ENCODE measurements around the gene EIF3A.

- TF ChIP-seq, protein P1, sequence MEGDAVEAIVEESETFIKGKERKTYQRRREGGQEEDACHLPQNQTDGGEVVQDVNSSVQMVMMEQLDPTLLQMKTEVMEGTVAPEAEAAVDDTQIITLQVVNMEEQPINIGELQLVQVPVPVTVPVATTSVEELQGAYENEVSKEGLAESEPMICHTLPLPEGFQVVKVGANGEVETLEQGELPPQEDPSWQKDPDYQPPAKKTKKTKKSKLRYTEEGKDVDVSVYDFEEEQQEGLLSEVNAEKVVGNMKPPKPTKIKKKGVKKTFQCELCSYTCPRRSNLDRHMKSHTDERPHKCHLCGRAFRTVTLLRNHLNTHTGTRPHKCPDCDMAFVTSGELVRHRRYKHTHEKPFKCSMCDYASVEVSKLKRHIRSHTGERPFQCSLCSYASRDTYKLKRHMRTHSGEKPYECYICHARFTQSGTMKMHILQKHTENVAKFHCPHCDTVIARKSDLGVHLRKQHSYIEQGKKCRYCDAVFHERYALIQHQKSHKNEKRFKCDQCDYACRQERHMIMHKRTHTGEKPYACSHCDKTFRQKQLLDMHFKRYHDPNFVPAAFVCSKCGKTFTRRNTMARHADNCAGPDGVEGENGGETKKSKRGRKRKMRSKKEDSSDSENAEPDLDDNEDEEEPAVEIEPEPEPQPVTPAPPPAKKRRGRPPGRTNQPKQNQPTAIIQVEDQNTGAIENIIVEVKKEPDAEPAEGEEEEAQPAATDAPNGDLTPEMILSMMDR (IDR thresholded peaks at IDR 0.05): peak in 3 of 6 experiments; percentile 9 to 49 (median 41)
- no peak for TF ChIP-seq EP300 (IDR thresholded peaks at IDR 0.05)
Observed at GRCh38 chr10:119028900-119029612, 51.6 kb downstream of the EIF3A start.

Data from upper lobe of left lung (tissue), 4 donors.